Tibial artery (tissue), 4 donors: Measurements from ENCODE around the gene ELP5.

Experiments used
- DNase-seq, 2 donors: peaks; one replicate each; pipeline ENCODE4 v3.0.0-alpha.2; 2019
- H3K27ac ChIP-seq, 2 donors: fragments of 200-600 bp; sonication (generic) in 1 of 2; 1 replicate in 1 of 2; 2 replicates in 1 of 2; pipeline ENCODE4 v1.5.1; 2018 to 2019; ENCODE audit warnings: mild to moderate bottlenecking in 1 of 2
- H3K27me3 ChIP-seq, 2 donors: fragments of 200-600 bp; sonication (generic) in 1 of 2; one replicate each; pipeline versions ENCODE4 v1.5.1 to v1.6.0; 2016 to 2019
- H3K36me3 ChIP-seq, 3 donors: fragments of 200-600 bp; sonication (generic) in 2 of 3; one replicate each; pipeline ENCODE4 v1.5.1; 2016 to 2019; ENCODE audit warnings: mild to moderate bottlenecking in 2 of 3
- H3K4me1 ChIP-seq, 4 donors: fragments of 200-600 bp; sonication (generic) in 2 of 4; 1 replicate in 3 of 4; 2 replicates in 1 of 4; pipeline ENCODE4 v1.5.1; 2016 to 2019
- H3K4me3 ChIP-seq, 2 donors: fragments of 200-600 bp; sonication (generic) in 1 of 2; 1 replicate in 1 of 2; 2 replicates in 1 of 2; pipeline ENCODE4 v1.5.1; 2018 to 2019; ENCODE audit warnings: mild to moderate bottlenecking in 2 of 2
- H3K9me3 ChIP-seq, 3 donors: fragments of 200-600 bp; sonication (generic) in 1 of 3; one replicate each; pipeline ENCODE4 v1.5.1; 2016 to 2019
- intact Hi-C: fragments of 100-400 bp; cut with DNase I; formaldehyde crosslinking; loops from one replicate; pipeline ENCODE4 v1.15.0; 2023; ENCODE audit warnings: low total_unique reads
- TF ChIP-seq, protein P1 (sequence below), 2 experiments: fragments of 200-600 bp in 1 of 2; fragments of 450-650 bp in 1 of 2; IDR thresholded peaks; one replicate each; pipeline ENCODE4 v1.5.1; 2017 to 2019; ENCODE audit warnings: antibody characterized with exemption in 2 of 2, mild to moderate bottlenecking in 1 of 2, moderate library complexity in 1 of 2

The ELP5 gene

DNA sequence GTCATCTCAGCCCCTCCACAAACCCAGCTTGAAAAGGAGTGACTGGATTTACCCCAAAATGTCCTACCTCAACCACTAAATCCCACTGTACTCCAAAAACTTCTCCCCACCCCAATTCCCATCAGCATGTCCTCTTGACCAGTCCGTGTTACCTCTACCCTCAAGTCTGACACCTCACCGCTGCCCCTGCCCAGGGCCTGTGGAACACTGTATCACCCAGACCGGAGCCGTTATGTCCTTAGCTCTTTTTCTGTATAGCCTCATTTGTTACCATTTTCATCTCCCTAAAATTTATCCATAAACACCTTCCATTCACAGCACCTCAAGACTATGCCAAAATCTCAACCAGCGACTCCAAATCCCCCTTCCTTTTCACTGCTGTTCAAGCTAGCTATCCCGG lies 15.2 kb upstream of the ELP5 start:
- TF ChIP-seq, protein P1, sequence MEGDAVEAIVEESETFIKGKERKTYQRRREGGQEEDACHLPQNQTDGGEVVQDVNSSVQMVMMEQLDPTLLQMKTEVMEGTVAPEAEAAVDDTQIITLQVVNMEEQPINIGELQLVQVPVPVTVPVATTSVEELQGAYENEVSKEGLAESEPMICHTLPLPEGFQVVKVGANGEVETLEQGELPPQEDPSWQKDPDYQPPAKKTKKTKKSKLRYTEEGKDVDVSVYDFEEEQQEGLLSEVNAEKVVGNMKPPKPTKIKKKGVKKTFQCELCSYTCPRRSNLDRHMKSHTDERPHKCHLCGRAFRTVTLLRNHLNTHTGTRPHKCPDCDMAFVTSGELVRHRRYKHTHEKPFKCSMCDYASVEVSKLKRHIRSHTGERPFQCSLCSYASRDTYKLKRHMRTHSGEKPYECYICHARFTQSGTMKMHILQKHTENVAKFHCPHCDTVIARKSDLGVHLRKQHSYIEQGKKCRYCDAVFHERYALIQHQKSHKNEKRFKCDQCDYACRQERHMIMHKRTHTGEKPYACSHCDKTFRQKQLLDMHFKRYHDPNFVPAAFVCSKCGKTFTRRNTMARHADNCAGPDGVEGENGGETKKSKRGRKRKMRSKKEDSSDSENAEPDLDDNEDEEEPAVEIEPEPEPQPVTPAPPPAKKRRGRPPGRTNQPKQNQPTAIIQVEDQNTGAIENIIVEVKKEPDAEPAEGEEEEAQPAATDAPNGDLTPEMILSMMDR (IDR thresholded peaks at IDR 0.05), result no peak
- Histone ChIP-seq H3K4me1 (peaks cover 0 to 64% (median 51%) of the 10 kb centered on the region in 4 donors), H3K36me3 (peaks cover 12 to 29% (median 24%) of the 10 kb centered on the region in 3 donors), H3K27me3 (no peaks in the 10 kb centered on the region), H3K9me3 (no peaks in the 10 kb centered on the region), H3K27ac (peak overlapping the region; percentile 91 to 98), H3K4me3 (no peak overlapping the region)
- intact Hi-C loops, result no loop called here
- no peak for DNase-seq

DNA sequence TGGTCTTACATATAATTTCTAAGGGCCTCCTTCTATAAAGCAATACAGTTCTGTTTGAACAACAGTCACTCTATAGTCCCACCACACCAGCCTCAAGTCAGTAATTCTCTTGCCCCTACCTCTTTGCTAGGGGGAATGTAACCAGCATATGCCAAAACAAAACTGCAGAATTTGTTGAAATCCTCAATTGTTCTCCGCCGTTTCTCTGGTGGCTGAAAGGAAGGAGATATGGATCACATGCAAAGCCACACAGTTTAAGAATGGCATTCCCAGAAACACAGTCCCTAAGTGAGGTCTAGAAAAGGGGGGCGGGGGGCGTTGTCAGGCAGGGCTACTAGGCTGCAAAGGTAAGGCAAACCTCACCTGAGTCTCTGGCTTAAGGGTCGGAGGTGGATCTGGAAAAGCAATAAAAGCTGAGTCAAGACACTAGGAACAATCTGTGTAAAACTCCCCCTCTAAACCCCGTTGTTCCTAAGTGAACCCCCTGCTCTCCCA lies 14.7 kb upstream of the ELP5 start:
- Histone ChIP-seq H3K4me1 (peaks cover 0 to 59% (median 46%) of the 10 kb centered on the region in 4 donors), H3K9me3 (no peaks in the 10 kb centered on the region), H3K27me3 (no peaks in the 10 kb centered on the region), H3K36me3 (peaks cover 12 to 29% (median 24%) of the 10 kb centered on the region in 3 donors), H3K27ac (peak overlapping the region; percentile 91 to 98), H3K4me3 (peak overlapping the region; percentile 87 to 99)
- no peak for DNase-seq
- intact Hi-C loops, result no loop called here
- TF ChIP-seq, protein P1 (IDR thresholded peaks at IDR 0.05), result no peak

DNA sequence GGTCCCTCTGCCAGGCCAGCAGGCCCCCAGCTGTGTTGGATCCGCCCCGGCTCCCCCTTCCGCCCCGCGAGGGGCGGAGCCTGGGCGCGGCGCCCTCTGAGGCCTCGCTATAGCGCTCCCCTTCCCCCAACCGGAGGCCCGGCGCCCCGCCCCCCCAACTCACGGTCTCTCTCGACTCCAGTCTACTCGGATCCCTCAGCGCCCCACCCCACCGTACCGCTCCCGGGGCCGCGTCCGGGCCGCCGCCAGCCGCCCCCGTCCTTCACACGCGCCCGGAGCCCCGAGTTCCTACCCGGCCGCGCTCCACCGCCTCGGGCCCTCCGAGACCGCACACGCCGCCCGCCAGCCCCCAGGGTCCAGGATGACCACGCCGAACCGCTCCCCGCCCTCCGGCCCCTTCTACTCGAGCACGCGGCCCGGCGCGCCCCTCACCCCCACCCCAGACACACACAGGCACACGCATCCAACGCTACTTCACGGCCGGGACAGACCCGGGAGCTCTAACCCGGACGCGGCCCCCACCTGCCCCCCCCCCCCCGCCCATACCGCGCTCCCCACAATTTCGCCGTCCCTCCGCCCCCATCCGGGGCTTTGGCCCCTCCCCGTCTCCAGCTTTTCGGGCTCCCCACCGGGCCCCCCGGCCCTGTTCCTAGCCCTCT lies 14.1 kb upstream of the ELP5 start:
- peaks cover 12 to 29% (median 24%) of the 10 kb centered on the region in 3 donors for H3K36me3 ChIP-seq
- H3K9me3 ChIP-seq, result no peaks in the 10 kb centered on the region
- peak; percentile 77 to 90 for DNase-seq
- H3K27me3 ChIP-seq, result no peaks in the 10 kb centered on the region
- intact Hi-C loops, result no loop called here
- peak overlapping the region; percentile 87 to 99 for H3K4me3 ChIP-seq
- TF ChIP-seq, protein P1 (IDR thresholded peaks at IDR 0.05), result no peak
- peak overlapping the region; percentile 91 to 98 for H3K27ac ChIP-seq
- H3K4me1 ChIP-seq, result peaks cover 0 to 53% (median 40%) of the 10 kb centered on the region in 4 donors

DNA sequence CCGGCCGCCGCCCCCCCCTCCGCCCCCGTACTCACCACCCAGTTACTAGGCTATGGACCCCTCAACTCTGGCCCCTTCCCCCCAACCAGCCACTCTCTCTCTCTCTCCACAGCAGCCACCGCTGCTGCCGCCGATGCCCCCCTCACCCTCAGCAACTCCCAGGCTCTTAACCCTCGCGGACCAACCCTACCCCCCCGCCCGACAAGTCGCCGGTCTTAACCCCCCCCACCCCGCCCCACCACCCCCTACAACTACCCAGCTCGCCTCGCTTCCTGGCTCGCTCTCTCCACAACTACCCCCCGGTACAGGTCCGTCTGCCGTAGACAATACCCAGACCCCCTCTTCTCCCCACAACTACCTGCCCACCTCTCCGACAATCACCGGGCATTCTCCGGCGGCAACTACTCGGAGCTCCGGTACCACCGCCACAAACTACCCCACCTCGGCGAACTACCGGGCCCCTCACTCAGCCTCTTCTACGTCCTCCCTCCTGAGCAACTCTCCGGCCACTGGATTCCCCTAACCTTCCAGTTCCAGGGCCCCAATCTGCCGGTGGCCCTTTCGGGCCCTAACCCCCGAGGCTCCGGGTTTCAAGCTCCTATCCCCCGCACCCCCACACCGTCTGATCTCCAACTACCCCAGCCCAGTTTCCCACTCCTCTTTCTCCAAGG lies 13.5 kb upstream of the ELP5 start:
- H3K9me3 ChIP-seq, result no peaks in the 10 kb centered on the region
- peak in 1 of 2 donors; percentile 42 for DNase-seq
- H3K4me3 ChIP-seq, result peak overlapping the region; percentile 87 to 99
- H3K27me3 ChIP-seq, result no peaks in the 10 kb centered on the region
- peaks cover 12 to 29% (median 24%) of the 10 kb centered on the region in 3 donors for H3K36me3 ChIP-seq
- H3K27ac ChIP-seq, result peak overlapping the region; percentile 91 to 98
- TF ChIP-seq, protein P1 (IDR thresholded peaks at IDR 0.05), result no peak
- intact Hi-C loops, result no loop called here
- H3K4me1 ChIP-seq, result peaks cover 0 to 53% (median 36%) of the 10 kb centered on the region in 4 donors

DNA sequence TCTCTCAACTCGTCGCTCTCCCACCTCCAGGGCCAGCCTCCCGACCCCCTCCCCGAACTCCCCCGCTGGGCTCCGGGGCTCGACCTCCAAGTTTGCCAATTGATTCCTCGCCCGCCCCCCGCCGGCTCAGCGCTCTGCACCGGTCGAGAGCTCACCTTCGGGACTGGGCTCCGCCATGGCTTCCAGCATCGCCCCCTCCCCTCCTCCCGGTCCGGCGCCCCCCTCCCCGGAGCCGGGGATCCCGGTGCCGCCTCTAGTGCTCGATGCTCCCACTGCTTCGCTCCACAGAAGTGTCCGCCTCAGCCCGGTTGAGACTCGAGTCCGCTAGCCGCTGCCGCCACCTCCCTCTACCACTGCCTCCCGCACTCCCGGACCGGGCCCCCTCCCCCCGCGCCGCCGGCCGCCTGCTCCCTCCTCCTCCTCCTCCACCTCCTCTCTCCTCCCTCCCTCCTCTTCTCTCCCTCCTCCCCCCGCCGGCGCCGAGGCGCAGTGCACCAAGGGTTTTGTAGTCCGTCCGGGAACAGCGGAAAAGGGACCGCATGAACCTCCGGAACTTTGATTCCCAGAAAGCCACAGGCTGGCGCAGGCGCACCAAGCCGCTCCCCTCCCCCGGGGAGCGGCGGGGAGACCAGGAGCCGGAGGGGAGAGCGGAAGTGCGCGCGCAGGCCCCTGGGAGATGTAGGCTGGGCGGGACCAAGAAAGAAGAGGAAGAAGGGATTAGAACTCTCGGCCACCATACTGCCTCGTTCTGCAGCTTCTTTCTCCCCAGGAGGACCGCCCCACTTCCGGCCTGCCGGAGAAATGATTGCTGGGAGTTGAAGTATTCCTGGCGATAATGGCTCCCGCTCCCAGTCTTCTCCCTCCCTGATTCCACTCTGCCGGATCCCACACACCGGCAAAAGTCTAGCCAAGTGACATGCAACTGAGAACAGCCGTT lies 12.7 kb upstream of the ELP5 start, which contains the start of gene PHF23:
Gene PHF23, minus strand, starts transcription at position 367 of the 937 bp plus-strand sequence. Its CDS starts 178 bp downstream, at position 189.
- Histone ChIP-seq H3K4me1 (peaks cover 0 to 55% (median 38%) of the 10 kb centered on the region in 4 donors), H3K36me3 (peaks cover 12 to 36% (median 30%) of the 10 kb centered on the region in 3 donors), H3K4me3 (peak within 1 kb of the TSS; percentile 87 to 99), H3K27me3 (no peaks in the 10 kb centered on the region), H3K9me3 (no peaks in the 10 kb centered on the region), H3K27ac (peak within 1 kb of the TSS; percentile 95 to 98)
- TF ChIP-seq, protein P1 (IDR thresholded peaks at IDR 0.05), result peak in 1 of 2 experiments; percentile 47
- DNase-seq, result peak; percentile 99 to 100
- intact Hi-C loops, result no loop called here
